GM21526 (cell line): Measurements from ENCODE around the gene ATXN10.

ENCODE experiments used
- ATAC-seq: cut with Tn5 transposase; IDR thresholded peaks from one replicate; pipeline ENCODE4 v1.9.1; 2021; ENCODE audit warnings: moderate library complexity; ENCODE audit not compliant: unreplicated experiment, low FRiP score

ATXN10 gene

GRCh38 chr22:45871721-45872120 lies 200.1 kb downstream of the ATXN10 start:
- ATAC-seq, result no peak

GRCh38 chr22:45872659-45873263 lies 201.1 kb downstream of the ATXN10 start:
- ATAC-seq, result no peak

GRCh38 chr22:45876136-45877035 lies 204.8 kb downstream of the ATXN10 start:
- ATAC-seq, result no peak

- ATAC-seq, result no peak
Observed at GRCh38 chr22:45877036-45877380, 205.4 kb downstream of the ATXN10 start.

DNA sequence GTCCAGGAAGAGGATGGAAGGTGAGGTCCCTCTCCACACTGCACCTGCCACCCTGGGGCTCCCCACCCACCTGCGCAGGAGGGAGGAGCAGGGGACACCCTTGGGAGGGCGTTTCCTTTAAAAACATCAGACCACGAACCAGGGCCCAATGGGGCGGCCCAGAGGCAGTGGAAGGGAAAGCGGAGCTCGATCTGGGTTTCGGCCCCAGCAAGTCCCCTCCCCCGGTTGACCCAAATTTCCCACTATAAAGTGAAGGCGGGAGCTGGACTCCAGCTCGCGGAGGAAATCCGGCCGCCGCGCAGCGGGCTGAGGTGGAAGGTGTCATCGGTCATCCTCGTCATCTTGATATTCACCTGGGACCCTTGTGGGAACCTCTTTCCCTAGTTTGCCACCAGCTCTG lies 206.0 kb downstream of the ATXN10 start:
- no peak for ATAC-seq

GRCh38 chr22:45878051-45878781 lies 206.6 kb downstream of the ATXN10 start:
- ATAC-seq, result no peak

DNA sequence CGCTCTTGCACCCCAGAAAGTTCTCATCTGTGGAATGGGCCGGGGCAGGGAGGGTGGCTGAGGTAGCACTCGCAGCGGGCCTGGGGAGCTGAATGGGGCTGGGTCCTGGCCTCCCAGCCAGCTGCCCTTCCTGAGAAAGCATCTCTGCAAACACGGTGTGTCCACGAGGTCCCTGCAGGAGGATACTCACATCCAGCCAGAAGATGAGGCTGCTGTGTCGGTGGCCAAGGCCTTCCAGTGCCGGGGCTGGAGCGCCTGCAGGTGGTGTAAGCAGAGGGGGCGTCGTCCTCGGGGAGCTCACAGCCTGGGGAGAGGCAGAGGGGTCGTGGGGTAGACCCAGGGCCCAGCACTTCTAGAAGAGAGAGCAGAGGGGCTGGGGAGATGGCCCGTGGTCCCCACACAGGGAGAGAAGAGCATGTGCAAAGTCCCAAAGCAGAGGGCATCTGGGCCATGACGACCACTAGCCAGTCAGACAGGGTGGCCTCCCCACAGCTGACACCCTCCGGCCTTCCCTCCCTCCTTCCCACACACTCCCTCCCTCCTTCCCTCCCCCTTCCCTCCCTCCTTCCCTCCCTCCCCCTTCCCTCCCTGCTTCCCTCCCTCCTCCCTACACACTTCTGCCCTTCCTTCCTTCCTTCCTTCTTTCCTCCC lies 207.4 kb downstream of the ATXN10 start:
- ATAC-seq, result no peak

DNA sequence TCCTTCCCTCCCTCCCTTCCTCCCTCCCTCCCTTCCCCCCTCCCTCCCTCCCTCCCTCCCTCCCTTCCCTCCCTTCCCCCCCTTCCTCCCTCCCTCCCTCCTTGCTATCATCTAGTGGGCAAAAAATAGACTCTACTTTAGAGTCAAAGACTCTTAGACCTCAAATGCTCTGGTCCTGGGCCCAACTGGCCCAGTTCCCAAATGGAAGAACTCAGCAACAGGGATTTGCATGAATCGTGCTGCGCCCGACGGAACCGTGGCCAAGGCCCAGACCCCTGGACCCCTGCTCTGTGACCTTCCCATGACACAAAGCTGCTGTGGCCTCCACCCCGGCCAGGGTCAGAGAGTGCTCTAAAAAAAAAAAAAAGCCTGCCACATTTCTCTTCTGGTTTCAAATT lies 207.9 kb downstream of the ATXN10 start:
- no peak for ATAC-seq

DNA sequence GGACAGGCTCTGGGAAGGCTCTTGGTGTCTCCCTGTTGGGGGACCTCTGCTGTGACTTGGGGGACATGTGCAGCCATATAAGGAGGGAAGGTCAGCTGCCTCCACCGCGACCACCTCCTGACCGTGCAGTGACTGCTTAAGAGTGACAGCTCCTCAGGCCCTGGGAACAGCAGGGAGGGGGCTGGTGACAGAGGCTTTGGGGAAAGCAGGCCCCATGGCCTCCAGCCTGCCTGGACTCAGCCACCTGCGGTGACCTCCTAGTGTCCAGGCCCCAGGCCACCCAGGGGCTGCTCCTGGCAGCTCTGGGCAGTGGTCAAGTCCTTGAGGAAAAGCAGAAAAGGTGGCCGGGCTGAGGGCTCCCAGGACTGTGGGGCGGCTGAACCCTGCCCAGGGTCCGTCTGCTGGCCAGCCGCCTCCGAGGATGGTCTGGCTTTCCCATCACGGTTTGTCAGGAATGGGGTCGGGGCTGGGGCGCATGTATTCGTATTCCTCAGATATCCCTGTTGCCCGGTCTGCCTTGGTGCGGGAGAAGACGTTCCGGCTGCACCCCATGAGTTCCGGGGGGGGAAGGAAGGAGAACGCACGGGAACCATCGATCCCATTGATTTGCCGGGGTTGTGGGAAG lies 208.6 kb downstream of the ATXN10 start:
- no peak for ATAC-seq

- ATAC-seq, result no peak
Observed at GRCh38 chr22:45880716-45881523, 209.3 kb downstream of the ATXN10 start.

DNA sequence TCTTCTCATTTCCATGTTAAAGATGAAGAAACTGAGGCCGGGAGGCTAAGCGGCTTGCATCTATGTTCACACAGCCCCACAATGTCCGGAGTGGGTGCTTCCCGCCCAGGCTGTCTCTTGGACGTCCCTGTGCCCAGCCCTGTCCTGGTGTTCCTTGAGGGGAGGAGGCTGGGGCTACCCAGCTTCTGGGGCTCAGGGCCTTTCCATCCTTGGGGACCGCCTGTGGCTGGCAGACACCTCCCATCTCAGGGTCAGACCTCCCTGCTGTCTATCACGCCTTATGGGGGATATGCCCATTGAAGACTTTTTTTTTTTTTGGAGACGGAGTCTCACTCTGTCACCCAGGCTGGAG lies 209.9 kb downstream of the ATXN10 start:
- ATAC-seq, result no peak

- no peak for ATAC-seq
Observed at GRCh38 chr22:45882881-45883810, 211.5 kb downstream of the ATXN10 start.

GRCh38 chr22:45883811-45884170 lies 212.2 kb downstream of the ATXN10 start:
- ATAC-seq, result no peak

GRCh38 chr22:45884201-45885062 lies 212.8 kb downstream of the ATXN10 start:
- no peak for ATAC-seq

- ATAC-seq, result no peak
Observed at GRCh38 chr22:45885171-45885840, 213.7 kb downstream of the ATXN10 start.

- no peak for ATAC-seq
Observed at GRCh38 chr22:45885941-45886395, 214.3 kb downstream of the ATXN10 start.

GRCh38 chr22:45886540-45886939 lies 214.9 kb downstream of the ATXN10 start:
- ATAC-seq, result no peak
